Inflammatory macrophage treated with lipopolysaccharide for 4 hours (primary cell): Measurements from ENCODE around the gene TADA2B.
A peak's percentile ranks its signal among the peaks of the same experiment; 100 is the strongest.
"Not testable (repeated sequence)": the region's sequence is repeated elsewhere in the genome, so short reads cannot be mapped to it uniquely, and the experiment has no call there.

Experiments
- DNase-seq: peaks from one replicate; pipeline ENCODE4 v3.0.0-alpha.2; 2020

TADA2B gene

DNA sequence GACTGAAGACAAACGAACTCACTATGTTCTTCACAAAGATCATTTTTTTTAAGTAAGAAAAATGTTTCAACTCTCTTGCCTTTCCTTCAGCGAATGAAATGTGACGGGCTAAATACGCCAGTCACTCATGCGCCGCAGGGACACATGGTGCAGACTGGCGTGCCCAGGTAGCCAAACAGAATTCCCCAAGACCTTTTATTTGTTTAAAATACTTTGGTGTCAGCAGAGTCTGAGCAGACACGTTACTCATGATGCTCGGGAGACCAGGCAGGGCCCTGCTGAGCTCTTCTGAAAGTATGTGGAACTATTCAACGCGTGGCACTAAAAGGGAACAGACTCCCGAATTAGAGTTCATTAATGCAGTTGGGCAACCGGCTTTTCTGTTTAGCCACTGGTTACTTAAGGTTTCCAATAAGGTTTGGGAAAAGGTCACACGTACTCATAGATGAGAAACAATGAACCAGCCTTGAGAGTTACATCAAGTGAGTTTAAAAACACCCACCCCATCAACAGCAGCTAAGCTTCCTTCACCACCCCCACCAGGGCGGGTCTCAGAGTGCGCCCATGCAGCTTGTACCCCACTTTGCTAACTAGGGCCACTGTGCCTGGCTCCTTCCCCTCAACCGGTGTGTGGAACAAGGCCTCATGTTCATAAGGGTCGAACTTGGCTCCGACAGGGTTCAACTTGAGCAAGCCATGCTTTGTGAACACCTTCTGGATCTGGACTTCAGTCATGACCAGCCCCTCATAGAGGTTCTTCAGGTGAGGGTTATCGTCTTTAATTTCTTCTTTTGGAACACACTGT, 17.4 kb downstream of the TADA2B start:
- peak; percentile 72 for DNase-seq

DNA sequence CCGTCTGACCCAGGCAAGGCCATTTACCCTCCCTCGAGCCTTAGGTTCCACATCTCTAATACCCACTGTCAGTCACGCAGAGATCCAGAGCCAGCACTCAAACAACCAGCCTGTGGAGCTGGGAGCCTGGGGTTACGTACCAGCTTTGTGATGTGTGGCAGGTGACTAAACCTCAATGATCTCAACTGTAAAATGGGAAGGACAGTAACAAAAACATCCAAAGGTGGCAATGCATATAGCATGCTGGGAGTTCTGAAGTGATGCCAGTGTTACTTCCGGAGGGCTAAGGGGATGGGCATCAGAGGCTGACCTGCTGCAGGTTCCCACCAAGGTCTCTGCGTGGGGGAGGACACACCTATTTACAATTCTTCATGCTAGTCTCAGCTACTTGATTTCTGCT, 18.6 kb downstream of the TADA2B start:
- no peak for DNase-seq

DNA sequence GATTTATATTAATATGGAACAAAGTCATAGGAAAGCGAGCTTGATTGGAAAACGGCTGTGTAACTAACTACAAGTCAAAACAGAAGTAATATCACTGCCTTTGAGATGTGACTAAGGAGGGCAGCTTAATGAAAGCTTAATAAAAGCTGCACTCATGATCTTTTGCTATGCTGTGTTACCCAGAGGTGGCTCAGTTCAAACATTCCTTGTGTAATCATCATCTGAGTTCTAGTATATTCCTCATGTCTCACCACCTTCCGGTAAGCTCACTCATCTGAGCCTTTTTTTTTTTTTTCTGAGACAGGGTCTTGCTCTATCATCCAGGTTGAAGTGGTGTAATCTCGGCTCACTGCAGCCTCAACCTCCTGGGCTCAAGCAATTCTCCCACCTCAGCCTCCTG, 19.6 kb downstream of the TADA2B start:
- DNase-seq, result no peak

DNA sequence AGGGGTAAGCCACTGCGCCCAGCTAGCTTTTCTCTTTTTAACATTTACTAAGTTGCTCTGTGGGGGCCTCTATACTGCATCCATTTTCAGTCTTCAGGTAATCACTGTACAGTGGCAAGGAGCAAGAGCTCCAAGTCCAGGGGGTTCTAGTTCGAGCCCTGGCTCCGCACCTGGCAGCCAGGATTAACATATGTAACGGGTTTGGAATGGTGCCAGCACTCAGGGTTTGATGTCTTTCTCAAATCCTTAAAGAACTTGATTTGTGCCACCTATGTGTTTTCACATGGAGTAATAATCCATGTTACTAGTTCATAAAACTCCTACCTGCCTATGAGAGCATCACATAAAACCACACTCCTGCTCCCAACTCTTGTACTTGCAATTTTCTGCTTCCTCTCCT, 20.2 kb downstream of the TADA2B start:
- DNase-seq, result no peak

DNA sequence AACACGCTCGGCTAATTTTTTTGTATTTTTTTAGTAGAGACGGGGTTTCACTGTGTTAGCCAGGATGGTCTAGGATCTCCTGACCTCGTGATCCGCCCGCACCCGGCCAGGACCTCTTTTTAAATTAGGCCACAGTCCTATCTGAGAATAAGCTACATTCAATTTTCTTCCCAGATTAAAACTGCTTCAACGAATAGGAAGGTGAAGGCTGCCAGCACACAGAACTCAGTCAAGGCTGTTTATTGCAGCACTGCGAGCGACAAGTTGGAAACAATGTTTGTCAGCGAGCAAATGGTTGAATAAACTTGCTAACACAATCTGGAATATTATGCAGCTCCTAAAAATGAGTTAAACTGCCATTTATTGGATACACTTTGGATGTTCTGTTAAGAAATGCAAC, 22.8 kb downstream of the TADA2B start:
- no peak for DNase-seq

DNA sequence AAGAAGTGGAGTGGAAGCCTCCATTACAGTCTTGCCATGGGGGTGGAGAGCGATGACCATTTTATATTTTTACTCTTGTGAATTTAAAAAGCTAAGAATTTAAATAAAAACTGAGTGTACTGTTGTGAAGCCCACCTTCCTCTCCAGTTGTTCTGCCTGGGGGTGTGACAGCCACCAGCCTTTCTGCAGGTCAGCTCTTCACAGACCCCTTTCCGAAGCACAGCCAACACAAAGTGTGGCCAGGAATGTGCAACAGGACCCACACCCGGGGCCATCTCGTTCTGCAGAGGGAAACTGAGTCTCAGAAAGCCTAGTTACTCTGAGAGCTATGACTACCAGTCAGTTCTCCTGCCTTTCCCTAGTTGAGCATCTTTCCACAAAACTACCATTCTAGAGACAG, 23.3 kb downstream of the TADA2B start:
- DNase-seq, result no peak

DNA sequence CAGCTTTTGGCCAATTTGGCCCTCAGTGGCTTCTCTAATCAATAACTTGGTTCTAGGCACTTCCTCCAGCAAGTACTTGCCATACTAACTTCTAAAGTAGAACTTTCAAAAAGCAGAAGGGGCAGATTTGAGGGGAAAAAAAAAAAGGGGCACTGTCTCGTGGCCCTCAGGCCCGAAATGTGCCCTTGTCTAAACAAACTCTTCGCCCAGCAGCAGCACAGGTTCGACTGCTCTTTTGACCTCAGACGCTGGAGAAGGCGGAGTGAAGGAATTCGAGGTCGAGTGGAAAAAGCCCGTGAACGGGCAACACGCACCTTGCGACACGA, 23.9 kb downstream of the TADA2B start:
- DNase-seq, result no peak

DNA sequence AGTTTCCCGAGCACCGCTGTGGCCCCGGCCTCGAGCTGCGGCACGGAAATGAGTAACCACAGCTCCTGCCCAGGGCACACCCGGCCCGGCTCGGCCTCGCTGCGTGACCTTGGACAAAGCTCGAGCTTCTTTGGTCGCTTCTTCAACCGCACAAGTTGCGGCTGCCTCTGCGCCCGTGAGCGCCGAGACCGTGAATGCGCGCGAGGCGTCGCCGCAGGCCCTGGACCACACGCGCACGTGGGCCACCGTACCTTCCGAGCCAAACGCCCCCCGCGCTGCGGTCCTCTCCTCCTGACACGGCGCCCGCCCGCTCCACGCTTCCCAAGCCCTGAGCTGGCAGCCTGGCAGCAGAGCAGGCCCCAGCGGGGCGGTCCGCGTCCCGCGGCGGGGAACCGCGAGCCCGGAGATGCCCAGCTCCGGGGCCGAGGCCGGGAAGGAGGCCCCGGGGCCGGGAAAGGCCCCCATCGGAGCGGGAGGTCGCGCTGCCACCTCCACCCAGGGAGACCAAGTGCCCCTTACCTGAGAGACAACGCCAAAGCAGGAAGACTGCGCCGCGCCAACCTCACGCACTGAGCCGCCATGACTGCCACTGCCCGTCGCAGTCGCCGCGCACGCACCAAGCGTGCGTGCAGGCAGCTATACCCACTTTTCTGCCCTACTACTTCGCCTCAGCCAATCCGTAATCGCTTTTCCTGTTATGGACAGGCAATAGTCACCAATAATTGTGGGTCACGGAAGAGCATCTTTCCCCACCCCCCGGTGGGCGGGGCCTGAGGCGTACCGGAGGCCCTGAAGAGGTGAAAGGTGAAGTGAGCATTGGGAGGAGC, 24.5 kb downstream of the TADA2B start, which contains the start of gene GRPEL1:
TSS of gene GRPEL1 (minus strand) at position 613 of the 827 bp plus-strand sequence. CDS start at position 581, 32 bp downstream.
- DNase-seq, result peak; percentile 100

DNA sequence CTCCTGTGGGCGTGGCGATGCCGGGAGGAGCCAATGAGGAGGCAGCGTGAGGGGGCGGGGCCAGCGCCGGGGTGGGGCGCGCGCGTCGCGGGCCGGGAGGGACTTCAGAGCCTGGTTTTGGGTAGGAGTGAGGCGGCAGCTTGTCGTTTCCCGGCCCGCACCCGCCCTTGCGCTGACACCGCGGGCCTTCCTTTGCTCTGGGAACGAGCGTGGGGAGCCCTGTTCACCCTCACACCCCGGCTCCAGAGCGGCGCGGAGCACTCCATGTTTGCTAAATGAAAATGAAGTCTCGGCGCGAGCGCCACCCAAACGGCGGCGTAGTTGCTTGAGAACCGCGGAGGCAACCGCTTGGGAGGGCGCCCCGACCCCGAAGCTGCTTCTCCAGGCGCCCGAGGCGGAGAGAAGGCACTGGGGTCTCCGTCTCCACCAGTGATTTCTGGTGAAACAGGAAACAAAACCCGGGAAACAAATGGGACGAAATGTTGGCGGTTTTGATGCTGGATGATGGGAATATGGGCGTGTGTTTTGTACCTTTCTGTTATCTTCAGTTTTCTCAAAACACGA, 25.2 kb downstream of the TADA2B start:
- DNase-seq, result no peak

DNA sequence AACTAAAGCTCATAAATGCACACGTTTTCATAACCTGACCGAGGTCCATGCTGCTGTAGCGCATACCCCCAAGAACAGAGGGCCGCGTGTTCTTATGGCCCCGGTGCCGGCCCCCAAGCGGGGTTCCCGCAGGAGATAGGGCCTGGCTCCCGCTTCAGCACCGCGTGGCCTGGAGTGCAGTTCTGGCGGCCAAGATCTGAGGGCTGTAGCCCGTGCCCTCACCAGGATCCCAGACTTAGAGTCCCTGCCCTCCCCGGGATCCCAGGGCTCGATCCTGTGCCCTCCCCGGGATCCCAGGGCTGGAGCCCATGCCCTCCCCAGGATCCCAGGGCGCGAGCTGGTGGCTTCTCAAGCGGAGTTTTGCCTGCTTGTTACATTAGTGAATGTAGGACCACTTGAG, 25.7 kb downstream of the TADA2B start:
- no peak for DNase-seq

DNA sequence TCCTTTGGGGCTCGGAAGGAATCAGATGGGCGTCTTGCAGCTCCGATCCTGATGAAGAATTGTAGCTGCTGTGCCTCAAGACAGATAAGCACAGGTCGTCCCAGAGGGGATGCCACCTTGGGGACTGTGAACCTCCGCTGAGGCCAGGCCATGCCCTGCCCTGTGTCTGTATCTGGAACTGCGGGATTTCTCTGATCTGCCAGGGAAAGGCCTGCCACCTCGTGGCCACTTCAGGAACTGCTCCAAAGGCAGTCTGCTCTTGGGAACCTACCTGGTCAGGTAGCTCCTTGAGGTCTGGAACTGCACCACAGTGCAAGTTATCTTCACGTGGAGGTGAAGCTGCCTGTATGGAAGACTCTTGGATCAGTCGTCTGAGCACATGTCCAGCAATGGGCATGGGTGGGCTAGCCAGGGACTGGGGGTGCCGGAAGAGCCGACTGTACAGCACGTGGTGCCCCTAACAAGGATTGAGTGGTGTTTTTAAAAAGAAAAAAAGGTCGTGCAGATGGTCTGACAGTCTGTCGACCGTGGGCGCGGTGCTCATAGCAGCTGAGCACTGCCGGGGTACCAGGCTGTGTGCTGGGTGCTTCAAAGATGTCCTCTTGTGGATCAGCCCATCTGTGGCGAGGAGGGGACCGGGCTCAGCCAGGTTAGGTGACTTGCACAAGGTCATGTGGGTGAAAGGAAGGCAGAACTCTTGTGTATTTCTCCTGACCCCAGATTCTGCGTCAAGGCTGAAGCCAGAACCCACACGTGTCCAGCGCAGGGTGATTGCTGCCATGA, 27.7 kb downstream of the TADA2B start:
- peak; percentile 76 for DNase-seq

DNA sequence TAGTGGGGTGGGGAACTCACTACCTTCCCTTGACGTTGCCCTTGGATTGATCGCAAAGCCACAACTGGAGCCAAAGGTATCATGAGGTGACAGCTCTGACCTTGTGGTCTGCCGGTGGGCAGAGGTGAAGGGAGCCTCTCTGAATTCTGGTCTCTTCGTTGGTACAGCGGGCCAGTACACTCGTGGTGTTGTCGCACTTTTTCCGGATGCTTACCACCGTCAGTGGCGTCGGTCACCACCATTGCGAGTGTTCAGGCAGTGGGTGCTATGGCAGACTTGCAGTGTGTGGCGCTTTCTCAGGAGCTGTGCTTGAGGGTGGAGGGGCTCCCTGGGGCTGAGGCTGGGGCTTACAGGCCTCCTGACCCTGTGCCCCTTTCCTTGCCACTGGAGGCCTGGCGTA, 29.9 kb downstream of the TADA2B start:
- no peak for DNase-seq

DNA sequence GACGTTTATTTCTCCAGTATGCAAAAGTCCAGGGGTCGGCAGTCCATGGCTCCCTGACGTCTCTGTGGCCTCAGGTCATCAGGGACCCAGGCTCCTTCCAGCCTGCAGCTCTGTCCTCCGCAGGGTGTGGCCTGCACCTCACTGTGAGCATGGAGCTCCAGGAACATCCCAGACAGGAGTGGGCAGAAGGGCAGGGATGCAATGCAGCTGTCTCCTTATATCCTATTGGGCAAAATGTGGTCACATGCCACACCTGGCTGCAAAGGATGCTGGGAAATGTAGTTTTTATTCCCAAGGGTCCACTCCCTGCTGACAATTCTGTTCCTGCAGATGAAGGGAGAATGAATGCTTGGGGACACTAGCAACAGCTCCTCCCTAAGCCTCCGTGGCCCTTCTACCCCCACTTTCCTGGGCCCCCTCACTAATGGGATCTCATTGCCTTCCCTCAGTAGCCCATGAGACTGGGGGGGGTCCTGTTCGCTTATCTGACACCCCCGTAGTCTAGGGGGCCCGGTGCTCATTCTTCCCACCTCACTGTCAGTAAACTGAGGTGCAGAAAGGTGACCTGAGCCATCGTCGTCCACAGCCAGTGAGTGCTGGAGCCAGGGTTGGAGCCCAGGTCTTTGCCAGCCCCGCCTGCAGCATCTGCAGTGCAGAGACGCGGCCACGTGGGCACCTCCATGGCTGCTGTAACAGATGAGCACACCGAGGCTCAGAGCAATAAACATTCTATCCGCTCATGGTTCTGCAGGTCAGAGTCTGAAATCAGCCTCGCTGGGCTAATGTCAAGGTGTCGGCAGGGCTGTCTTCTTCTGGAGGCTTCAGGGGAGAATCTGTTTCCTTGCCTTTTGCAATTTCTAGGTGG, 30.6 kb downstream of the TADA2B start:
- peak; percentile 24 for DNase-seq

DNA sequence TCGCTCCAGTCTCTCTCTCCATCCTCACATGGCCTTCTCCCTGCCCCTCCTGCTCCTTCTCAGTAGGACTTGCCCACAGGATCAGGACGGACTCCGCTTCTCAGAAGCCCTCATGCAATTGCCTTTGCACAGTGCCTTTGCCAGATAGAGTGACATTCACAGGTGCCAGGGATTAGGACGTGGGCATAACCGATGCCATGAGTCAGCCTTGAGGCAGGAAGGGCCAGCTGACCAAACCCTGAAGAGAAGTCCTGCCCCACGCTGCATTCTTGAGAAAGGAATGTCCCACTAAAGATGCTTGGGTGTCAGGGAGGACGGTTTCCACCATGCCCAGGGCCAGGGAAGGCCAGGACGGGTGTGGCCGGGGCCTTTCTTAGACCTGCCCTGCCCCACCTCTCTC, 31.3 kb downstream of the TADA2B start:
- DNase-seq, result no peak

DNA sequence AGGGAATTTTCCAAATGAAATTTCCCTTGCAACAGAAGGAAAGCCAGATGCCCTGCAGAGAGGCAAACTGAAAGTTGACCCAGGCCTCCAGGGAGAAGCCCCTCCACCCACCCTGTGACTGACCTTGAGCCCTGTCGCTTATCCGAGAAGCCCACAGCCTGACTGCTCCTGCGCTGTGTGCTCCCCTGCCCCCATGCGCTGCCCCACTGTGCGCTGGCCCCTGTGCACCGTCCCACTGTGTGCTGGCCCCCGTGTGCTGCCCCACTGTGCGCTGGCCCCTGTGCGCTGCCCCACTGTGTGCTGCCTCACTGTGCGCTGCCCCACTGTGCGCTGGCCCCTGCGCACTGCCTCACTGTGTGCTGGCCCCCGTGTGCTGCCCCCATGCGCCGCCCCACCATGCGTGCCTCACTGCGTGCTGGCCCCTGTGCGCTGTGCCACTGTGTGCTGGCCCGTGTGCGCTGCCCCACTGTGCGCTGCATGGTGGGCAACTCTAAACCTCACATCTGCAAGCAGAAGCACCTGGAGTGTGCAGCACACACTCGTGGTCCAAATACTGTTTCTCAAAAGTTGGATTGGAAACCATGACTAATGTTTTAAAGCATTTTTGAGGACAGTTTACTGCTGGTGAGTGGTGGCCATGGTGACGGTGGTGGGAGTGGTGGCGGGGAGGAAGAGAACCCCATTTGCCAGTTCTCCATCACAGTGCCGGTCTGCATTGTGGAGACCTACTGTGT, 33.0 kb downstream of the TADA2B start:
- no peak for DNase-seq

DNA sequence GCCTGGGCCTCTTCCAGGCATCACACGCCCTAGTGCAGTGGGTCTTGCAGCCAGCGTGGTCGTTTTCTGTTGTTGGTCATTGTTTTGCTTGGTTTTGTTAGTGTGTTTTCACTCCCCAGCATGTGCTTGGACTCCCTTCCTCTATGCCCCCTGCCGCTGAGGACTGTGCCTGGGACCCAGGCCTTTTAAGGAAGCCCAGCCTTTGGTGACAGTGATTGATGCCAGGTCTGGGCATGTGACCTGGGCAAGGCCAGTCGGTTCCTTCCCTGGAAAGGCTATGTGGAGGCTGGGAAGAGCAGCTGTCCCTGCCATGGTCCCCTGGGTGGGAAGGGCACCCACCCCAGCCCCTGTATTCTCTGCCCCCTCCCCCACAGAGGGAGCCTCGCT, 33.5 kb downstream of the TADA2B start:
- no peak for DNase-seq

DNA sequence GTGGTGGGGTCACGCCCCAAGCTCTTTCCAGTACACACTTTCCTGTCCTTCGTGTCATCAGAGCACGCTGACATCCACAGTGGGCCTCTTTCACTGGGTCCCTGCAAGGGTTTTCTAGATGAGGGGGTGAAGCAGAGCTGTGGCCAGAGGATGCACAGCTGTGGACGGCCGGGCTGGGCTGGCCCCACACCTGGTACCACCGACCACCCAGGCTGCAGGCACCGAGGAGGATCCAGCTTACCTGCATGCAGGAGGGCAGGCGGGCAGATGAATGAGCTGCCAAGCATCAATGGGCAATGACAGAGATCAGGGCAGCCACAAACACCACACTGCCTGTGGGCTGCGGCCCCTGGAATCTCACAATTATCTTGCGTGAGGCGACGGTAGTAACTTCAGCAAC, 34.2 kb downstream of the TADA2B start:
- DNase-seq, result no peak

DNA sequence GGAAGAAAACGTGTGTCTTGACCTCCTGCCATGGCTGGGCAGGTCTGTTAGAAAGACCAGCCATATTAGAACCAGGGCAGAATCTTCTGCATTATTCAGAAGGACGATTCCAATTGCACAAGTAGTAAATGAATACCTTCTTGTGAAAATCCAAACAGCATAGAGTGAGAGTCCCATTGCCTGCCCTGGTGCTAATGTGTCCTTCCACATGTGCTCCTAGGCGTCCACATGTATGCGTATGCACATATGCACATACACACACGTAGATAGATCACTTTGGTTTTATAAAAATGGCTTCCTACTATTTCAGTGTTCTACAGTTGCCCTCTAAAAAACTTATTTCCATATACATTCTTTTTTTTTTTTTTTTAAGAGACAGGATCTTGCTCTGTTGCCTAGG, 34.9 kb downstream of the TADA2B start:
- DNase-seq, result no peak

DNA sequence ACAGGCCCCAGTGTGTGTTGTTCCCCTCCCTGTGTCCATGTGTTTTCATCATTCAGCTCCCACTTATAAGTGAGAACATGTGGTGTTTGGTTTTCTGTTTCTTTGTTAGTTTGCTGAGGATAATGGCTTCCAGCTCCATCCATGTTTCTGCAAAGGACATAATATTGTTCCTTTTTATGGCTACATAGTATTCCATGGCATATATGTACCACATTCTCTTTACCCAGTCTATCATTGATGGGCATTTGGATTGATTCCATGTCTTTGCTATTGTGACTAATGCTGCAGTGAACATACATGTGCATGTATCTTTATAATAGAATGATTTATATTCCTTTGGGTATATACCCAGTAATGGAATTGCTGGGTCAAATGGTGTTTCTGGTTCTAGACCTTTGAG, 36.3 kb downstream of the TADA2B start:
- DNase-seq, result not testable (repeated sequence)

DNA sequence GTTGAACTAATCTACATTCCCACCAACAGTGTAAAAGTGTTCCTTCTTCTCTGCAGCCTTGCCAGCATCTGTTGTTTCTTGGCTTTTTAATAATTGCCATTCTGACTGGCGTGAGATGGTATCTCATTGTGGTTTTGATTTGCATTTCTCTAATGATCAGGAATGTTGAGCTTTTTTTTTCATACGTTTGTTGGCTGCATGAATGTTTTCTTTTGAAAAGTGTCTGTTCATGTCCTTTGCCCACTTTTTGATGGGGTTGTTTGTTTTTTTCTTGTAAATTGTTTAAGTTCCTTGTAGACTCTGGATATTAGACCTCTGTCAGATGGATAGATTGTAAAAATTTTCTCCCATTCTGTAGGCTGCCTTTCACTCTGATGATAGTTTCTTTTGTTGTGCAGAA, 36.7 kb downstream of the TADA2B start:
- not testable (repeated sequence) for DNase-seq
